PC-3 (cell line): ENCODE measurements around the gene ADGRV1. TPM values are rescaled to one million over a fixed set of nuclear protein-coding genes. Genes with fewer than 3 reads are reported as not detected.
"Not testable (repeated sequence)": the region's sequence is repeated elsewhere in the genome, so short reads cannot be mapped to it uniquely, and the experiment has no call there.

ENCODE experiments used
- ATAC-seq: fragments of 200-7000 bp; cut with Tn5 transposase; 2 replicates; pipeline ENCODE4 v1.9.1; 2020; ENCODE audit warnings: mild to moderate bottlenecking, moderate library complexity
- BruUV-seq: library from RNA; stranded (reverse); fragments of 400-500 nt; replicated peaks from 2 replicates; lab custom pipeline; 2021; lab: Mats Ljungman, UMichigan
- CTCF ChIA-PET: fragments of 300-600 bp; sonication (Branson Sonifier 250); formaldehyde crosslinking; loops from one replicate; lab custom pipeline; 2022; ENCODE audit warnings: antibody characterized with exemption; lab: Charles Lee
- POLR2A ChIA-PET: fragments of 300-600 bp; sonication (Branson Sonifier 250); formaldehyde crosslinking; loops from one replicate; lab custom pipeline; 2022; ENCODE audit warnings: antibody characterized with exemption; ENCODE audit not compliant: unreplicated experiment; lab: Charles Lee
- DNase-seq: peaks from one replicate; pipeline ENCODE4 v3.0.0-alpha.2; 2015
- H2AFZ ChIP-seq: fragments of 300-600 bp; sonication (generic); 2 replicates; pipeline ENCODE4 v1.6.0; 2016; ENCODE audit warnings: antibody characterized with exemption, low read length
- H3F3A ChIP-seq: fragments of 300-600 bp; sonication (generic); one replicate; pipeline ENCODE4 v1.6.0; 2017; ENCODE audit warnings: antibody characterized with exemption, low read length, control low read depth, mild to moderate bottlenecking; ENCODE audit not compliant: unreplicated experiment
- H3K27ac ChIP-seq: fragments of 300-600 bp; sonication (generic); 2 replicates; pipeline ENCODE4 v1.5.1; 2016; ENCODE audit warnings: mild to moderate bottlenecking, low read length
- H3K27me3 ChIP-seq: fragments of 300-600 bp; sonication (generic); 2 replicates; pipeline ENCODE4 v1.6.1; 2016; ENCODE audit warnings: low read length, mixed read lengths
- H3K36me3 ChIP-seq: fragments of 300-600 bp; sonication (generic); 2 replicates; pipeline ENCODE4 v1.6.1; 2016; ENCODE audit warnings: low read depth, mixed run types, low read length, mixed read lengths
- H3K4me1 ChIP-seq: fragments of 300-600 bp; sonication (generic); 2 replicates; pipeline ENCODE4 v1.5.1; 2016; ENCODE audit warnings: low read length; ENCODE audit not compliant: insufficient read depth
- H3K4me2 ChIP-seq: fragments of 300-600 bp; sonication (generic); 2 replicates; pipeline ENCODE4 v1.6.0; 2016; ENCODE audit warnings: low read length
- H3K4me3 ChIP-seq: fragments of 300-600 bp; sonication (generic); 2 replicates; pipeline ENCODE4 v1.5.1; 2016; ENCODE audit warnings: mild to moderate bottlenecking, low read length, mixed read lengths
- H3K79me2 ChIP-seq: fragments of 300-600 bp; sonication (generic); 2 replicates; pipeline ENCODE4 v1.6.1; 2017; ENCODE audit warnings: low read length, mixed read lengths
- H3K9ac ChIP-seq: fragments of 300-600 bp; sonication (generic); 2 replicates; pipeline ENCODE4 v1.6.0; 2016; ENCODE audit warnings: mild to moderate bottlenecking, low read length
- H3K9me2 ChIP-seq: fragments of 300-600 bp; sonication (generic); replicated peaks from 2 replicates; pipeline ENCODE4 v1.6.1; 2016; ENCODE audit warnings: mixed run types, low read length, mixed read lengths
- H3K9me3 ChIP-seq: fragments of 300-600 bp; sonication (generic); 2 replicates; pipeline ENCODE4 v1.6.1; 2016; ENCODE audit warnings: low read length, mixed read lengths
- H4K20me1 ChIP-seq: fragments of 300-600 bp; sonication (generic); 2 replicates; pipeline ENCODE4 v1.6.1; 2016; ENCODE audit warnings: low read length, mixed read lengths
- EZH2 ChIP-seq: fragments of 300-600 bp; sonication (generic); IDR thresholded peaks from one replicate; pipeline ENCODE4 v1.6.1; 2017; ENCODE audit warnings: antibody characterized with exemption, mild to moderate bottlenecking, low read length; ENCODE audit not compliant: unreplicated experiment
- EZH2phosphoT487 ChIP-seq: fragments of 300-600 bp; sonication (generic); IDR thresholded peaks from 2 replicates; pipeline ENCODE4 v1.6.1; 2018; ENCODE audit warnings: mild to moderate bottlenecking, antibody characterized with exemption, low read length, borderline replicate concordance
- intact Hi-C: fragments of 100-400 bp; cut with micrococcal nuclease; formaldehyde crosslinking; loops from 2 replicates; pipeline ENCODE4 v1.9.0; 2023
- total RNA-seq: library from RNA; depleted of rRNA; stranded (reverse); fragments of >200 nt; gene quantifications from 2 replicates; pipeline ENCODE4 v1.2.3, GENCODE V29; 2014
- TF ChIP-seq, protein P1 (sequence below): fragments of 300-600 bp; sonication (generic); conservative IDR thresholded peaks from 2 replicates; pipeline ENCODE4 v1.5.1; 2017; ENCODE audit warnings: antibody characterized with exemption, low read depth, mild to moderate bottlenecking, low read length

Gene ADGRV1
- total RNA-seq, 1 experiment from 2014 or later = 22.7 TPM

DNA sequence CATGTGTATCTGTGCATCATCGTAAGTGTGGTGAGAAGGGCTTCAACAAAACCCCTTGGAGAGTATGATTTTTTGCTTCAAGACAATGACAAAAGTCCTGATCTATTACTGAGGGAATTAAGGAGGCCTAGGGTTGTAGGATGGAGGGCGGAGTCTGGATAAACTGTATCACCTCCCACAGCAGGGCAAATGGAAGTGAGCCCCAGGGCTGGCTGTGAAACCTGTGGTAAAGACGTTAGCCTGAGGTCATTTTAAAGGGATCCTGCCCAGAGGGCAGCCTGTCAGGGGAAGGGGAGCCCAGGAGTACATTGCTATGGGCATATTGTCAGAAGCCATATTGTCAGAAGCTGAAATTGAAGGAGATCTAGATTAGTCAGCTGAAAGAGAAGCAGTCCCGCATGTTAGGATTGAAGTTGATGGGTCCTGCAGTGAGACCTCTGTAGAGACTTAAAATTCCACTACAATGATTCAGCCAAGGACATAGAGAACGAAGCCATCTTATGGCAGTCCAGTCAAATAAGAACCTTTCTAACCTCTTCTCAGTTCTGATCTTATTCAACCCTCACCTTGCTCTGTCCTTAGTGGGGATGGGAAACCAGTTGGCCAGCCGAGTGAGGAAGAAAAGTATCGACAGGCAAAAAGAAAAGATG is 26.9 kb downstream of the ADGRV1 start:
- no peak for ATAC-seq
- TF ChIP-seq EZH2phosphoT487 (no peak), EZH2 (no peak)
- TF ChIP-seq, protein P1, sequence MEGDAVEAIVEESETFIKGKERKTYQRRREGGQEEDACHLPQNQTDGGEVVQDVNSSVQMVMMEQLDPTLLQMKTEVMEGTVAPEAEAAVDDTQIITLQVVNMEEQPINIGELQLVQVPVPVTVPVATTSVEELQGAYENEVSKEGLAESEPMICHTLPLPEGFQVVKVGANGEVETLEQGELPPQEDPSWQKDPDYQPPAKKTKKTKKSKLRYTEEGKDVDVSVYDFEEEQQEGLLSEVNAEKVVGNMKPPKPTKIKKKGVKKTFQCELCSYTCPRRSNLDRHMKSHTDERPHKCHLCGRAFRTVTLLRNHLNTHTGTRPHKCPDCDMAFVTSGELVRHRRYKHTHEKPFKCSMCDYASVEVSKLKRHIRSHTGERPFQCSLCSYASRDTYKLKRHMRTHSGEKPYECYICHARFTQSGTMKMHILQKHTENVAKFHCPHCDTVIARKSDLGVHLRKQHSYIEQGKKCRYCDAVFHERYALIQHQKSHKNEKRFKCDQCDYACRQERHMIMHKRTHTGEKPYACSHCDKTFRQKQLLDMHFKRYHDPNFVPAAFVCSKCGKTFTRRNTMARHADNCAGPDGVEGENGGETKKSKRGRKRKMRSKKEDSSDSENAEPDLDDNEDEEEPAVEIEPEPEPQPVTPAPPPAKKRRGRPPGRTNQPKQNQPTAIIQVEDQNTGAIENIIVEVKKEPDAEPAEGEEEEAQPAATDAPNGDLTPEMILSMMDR = no peak
- Histone ChIP-seq H3K9ac (no peak overlapping the region), H3K27me3 (no peaks in the 10 kb centered on the region), H2AFZ (no peak overlapping the region), H3K9me3 (no peaks in the 10 kb centered on the region), H3K27ac (no peak overlapping the region), H3K36me3 (no peaks in the 10 kb centered on the region), H3K4me3 (no peak overlapping the region), H3K79me2 (no peaks in the 10 kb centered on the region), H4K20me1 (no peaks in the 10 kb centered on the region), H3K4me2 (no peak overlapping the region), H3F3A (no peaks in the 10 kb centered on the region), H3K9me2 (no peaks in the 10 kb centered on the region), H3K4me1 (no peaks in the 10 kb centered on the region)
- CTCF ChIA-PET = no interaction called here
- POLR2A ChIA-PET = no interaction called here
- intact Hi-C loops = no loop called here
- no peak for DNase-seq
- no TSS peak for BruUV-seq

DNA sequence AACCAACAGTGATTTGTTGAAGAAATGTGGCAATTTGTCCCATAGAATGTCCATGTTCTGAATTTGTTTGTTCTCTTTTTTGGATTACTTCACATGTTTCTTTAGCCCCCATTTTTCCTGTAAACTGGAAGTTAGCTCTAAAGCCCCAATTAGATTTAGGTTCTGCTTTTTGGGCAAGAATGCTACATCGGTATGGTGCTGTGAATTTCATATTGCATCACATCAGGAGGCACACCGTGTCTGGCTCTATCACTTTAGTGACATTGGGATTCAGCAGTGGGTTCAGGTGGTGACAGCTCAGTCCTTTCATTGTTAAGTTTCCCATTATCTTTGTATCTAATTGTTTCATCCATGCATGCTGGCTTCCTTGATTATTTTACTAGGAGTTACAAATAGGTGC is 27.9 kb downstream of the ADGRV1 start:
- Histone ChIP-seq H2AFZ (no peak overlapping the region), H3K4me3 (no peak overlapping the region), H3K79me2 (no peaks in the 10 kb centered on the region), H3K4me2 (no peak overlapping the region), H3K27ac (no peak overlapping the region), H3K9ac (no peak overlapping the region), H4K20me1 (no peaks in the 10 kb centered on the region), H3K4me1 (no peaks in the 10 kb centered on the region), H3K27me3 (no peaks in the 10 kb centered on the region), H3K9me2 (no peaks in the 10 kb centered on the region), H3K9me3 (no peaks in the 10 kb centered on the region), H3F3A (no peaks in the 10 kb centered on the region), H3K36me3 (no peaks in the 10 kb centered on the region)
- intact Hi-C loops = no loop called here
- ChIA-PET CTCF (no interaction called here), POLR2A (no interaction called here)
- ATAC-seq (no peak), DNase-seq (no peak)
- TF ChIP-seq EZH2phosphoT487 = no peak
- TF ChIP-seq, protein P1 = no peak
- TF ChIP-seq EZH2 = no peak
- BruUV-seq = no TSS peak

DNA sequence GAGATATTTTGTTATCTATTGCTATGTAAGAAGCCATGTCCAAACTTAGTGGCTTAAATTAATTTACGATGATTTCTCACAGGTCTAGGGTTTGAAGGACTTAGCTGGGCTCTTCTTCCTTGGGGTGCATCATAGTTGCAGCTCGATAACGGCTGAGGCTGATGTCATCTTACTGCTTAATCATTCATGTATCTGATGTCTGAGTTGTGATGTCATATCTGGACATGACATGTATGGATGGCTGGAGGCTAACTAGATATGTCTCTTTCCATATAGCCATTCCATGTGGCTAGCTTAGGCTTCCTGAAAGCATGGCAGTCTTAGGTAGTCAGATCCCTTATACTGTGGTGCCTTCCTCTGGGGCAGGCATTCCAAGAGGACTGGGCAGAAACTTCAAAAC is 31.6 kb downstream of the ADGRV1 start:
- H3K79me2 ChIP-seq = no peaks in the 10 kb centered on the region
- no peaks in the 10 kb centered on the region for H3K9me3 ChIP-seq
- no peaks in the 10 kb centered on the region for H3K36me3 ChIP-seq
- no peak overlapping the region for H3K4me2 ChIP-seq
- CTCF ChIA-PET = no interaction called here
- no peak overlapping the region for H3K4me3 ChIP-seq
- POLR2A ChIA-PET = no interaction called here
- no peaks in the 10 kb centered on the region for H3K27me3 ChIP-seq
- H3K27ac ChIP-seq = no peak overlapping the region
- H3K9me2 ChIP-seq = no peaks in the 10 kb centered on the region
- H4K20me1 ChIP-seq = no peaks in the 10 kb centered on the region
- ATAC-seq (no peak), DNase-seq (no peak)
- TF ChIP-seq EZH2phosphoT487 = no peak
- TF ChIP-seq, protein P1 = no peak
- TF ChIP-seq EZH2 = no peak
- no peaks in the 10 kb centered on the region for H3K4me1 ChIP-seq
- no TSS peak for BruUV-seq
- no peak overlapping the region for H3K9ac ChIP-seq
- intact Hi-C loops = no loop called here
- no peak overlapping the region for H2AFZ ChIP-seq
- H3F3A ChIP-seq = no peaks in the 10 kb centered on the region

- intact Hi-C loops, H3K27me3 ChIP-seq, BruUV-seq, H3K9ac ChIP-seq, H3K79me2 ChIP-seq, H2AFZ ChIP-seq, ATAC-seq, H3K36me3 ChIP-seq, H3F3A ChIP-seq, H4K20me1 ChIP-seq, DNase-seq, CTCF ChIA-PET, H3K4me3 ChIP-seq, H3K4me1 ChIP-seq, H3K27ac ChIP-seq, H3K4me2 ChIP-seq, H3K9me3 ChIP-seq, POLR2A ChIA-PET, H3K9me2 ChIP-seq: not testable (repeated sequence)
These were observed 34.5 kb downstream of the ADGRV1 start for GRCh38 chr5:90593083-90593482.
